Heart left ventricle (tissue), 16 donors: Measurements from ENCODE around the gene CR2. TPM values are rescaled to one million over a fixed set of nuclear protein-coding genes. Genes with fewer than 3 reads are reported as not detected.

Source experiments
- ATAC-seq, 4 donors: fragments of 200-7000 bp; cut with Tn5 transposase; one replicate each; pipeline ENCODE4 v1.9.1; 2020 to 2022; ENCODE audit warnings: moderate library complexity in 4 of 4, mild to moderate bottlenecking in 3 of 4, moderate number of reproducible peaks in 1 of 4
- DNase-seq, 5 donors: peaks; one replicate each; pipeline ENCODE4 v3.0.0-alpha.2; 2020
- H3K27ac ChIP-seq, 12 donors: fragments of 200-600 bp; sonication (generic) in 4 of 12; one replicate each; pipeline versions ENCODE4 v1.5.0 to v1.8.0; 2016 to 2022; ENCODE audit warnings: mild to moderate bottlenecking in 2 of 12
- H3K27me3 ChIP-seq, 9 donors: fragments of 200-600 bp; sonication (generic) in 2 of 9; one replicate each; pipeline versions ENCODE4 v1.5.1 to v1.8.0; 2016 to 2022; ENCODE audit warnings: mild to moderate bottlenecking in 3 of 9
- H3K36me3 ChIP-seq, 9 donors: fragments of 200-600 bp; sonication (generic) in 2 of 9; one replicate each; pipeline versions ENCODE4 v1.5.0 to v1.8.0; 2018 to 2022; ENCODE audit warnings: mild to moderate bottlenecking in 2 of 9
- H3K4me1 ChIP-seq, 12 donors: fragments of 200-600 bp; sonication (generic) in 4 of 12; one replicate each; pipeline versions ENCODE4 v1.5.0 to v1.8.0; 2016 to 2022; ENCODE audit warnings: mild to moderate bottlenecking in 3 of 12
- H3K4me3 ChIP-seq, 12 donors: fragments of 200-600 bp; sonication (generic) in 4 of 12; one replicate each; pipeline versions ENCODE4 v1.5.0 to v1.8.0; 2017 to 2022; ENCODE audit warnings: mild to moderate bottlenecking in 9 of 12, moderate library complexity in 4 of 12
- H3K9me3 ChIP-seq, 12 donors: fragments of 200-600 bp; sonication (generic) in 4 of 12; one replicate each; pipeline versions ENCODE4 v1.5.0 to v1.8.0; 2016 to 2022; ENCODE audit warnings: mild to moderate bottlenecking in 1 of 12
- CTCF ChIP-seq, 12 donors: fragments of 200-600 bp; sonication (generic) in 4 of 12; IDR thresholded peaks; one replicate each; pipeline versions ENCODE4 v1.5.0 to v1.8.0; 2018 to 2022; ENCODE audit warnings: antibody characterized with exemption in 12 of 12, mild to moderate bottlenecking in 5 of 12
- POLR2A ChIP-seq, 2 donors: fragments of 450-650 bp; IDR thresholded peaks; one replicate each; pipeline ENCODE4 v1.6.1; 2017; ENCODE audit warnings: antibody characterized with exemption in 2 of 2, mild to moderate bottlenecking in 2 of 2, moderate library complexity in 2 of 2
- WGBS, 4 donors: extraction: QIAGEN DNeasy Blood & Tissue Kit in 2 of 4; methylation state at CpG; one replicate each; pipeline versions ENCODE4 v1.1.5 to v1.1.7; 2013 to 2018; 5-methylcytosine and 5-hydroxymethylcytosine counted together
- intact Hi-C, 10 donors: fragments of 100-400 bp; cut with DNase I; formaldehyde crosslinking; loops; one replicate each; pipeline versions ENCODE4 v1.11.1 to v1.14.2; 2022
- polyA plus RNA-seq, 2 donors: library from polyadenylated mRNA; stranded (reverse); fragments of 200-250 nt; gene quantifications; one replicate each; pipeline ENCODE4 v1.2.3, GENCODE V29; 2013
- total RNA-seq, 9 donors: library from RNA; depleted of rRNA in 2 of 9; stranded (reverse); fragments of >200 nt in 2 of 9; fragmentation: NEBNext Ultra II Directional in 3 of 9; extraction: Animal tissue kit (Norgen Biotek cat#: 25700) in 3 of 9; gene quantifications; one replicate each; pipeline versions ENCODE4 v1.1.0 to v1.2.4, GENCODE V29; 2016 to 2023
- donor health status: ischemic (EF 13 %, LVEDD 7.1; RV severe dilation, severe dysfunction).
- donor health status: healthy with polysubstance abuse.
- donor health status: DM: no; HTN: yes; CAD: no.
- donor health status: DM: no; HTN: no; CAD: no.
- donor health status: ischemic (EF 25% LVEDD 6.9; RV normal size, moderate dysfunction).
- donor health status: ischemic (EF 25% LVEDD 5.7; RV mildly dilated, moderate dysfunction).
- donor health status: healthy.
- donor health status: DM: yes; HTN: yes; CAD: no.
- donor health status: ischemic (EF 35%, LVEDD 5.7; RV mildly dilated, moderate dysfunction).
- donor health status: nonischemic (EF 11% LVEDD 7.7; RV severe dilation, severe dysfunction).
- donor health status: DM: yes; HTN: yes; CAD: no.
- donor health status: PGD.
- donor health status: ischemic (EF 29% LVEDD 5.4; RV normal size, mild dysfunction).
- donor health status: nonischemic (EF 23%, LVEDD 6.1; RV moderate dilation, normal function).

The CR2 gene
- total and polyA plus RNA-seq, 11 donors: 0.03 to 0.09 TPM; not detected in 9

GRCh38 chr1:207463571-207463970, 9.4 kb downstream of the CR2 start:
- Histone ChIP-seq H3K36me3 (no peaks in the 10 kb centered on the region), H3K27me3 (peaks cover 0 to 30% (median 3%) of the 10 kb centered on the region in 9 donors), H3K27ac (no peak overlapping the region), H3K4me1 (no peaks in the 10 kb centered on the region), H3K9me3 (no peaks in the 10 kb centered on the region), H3K4me3 (no peak overlapping the region)
- ATAC-seq (no peak), DNase-seq (no peak)
- intact Hi-C loops: no loop called here
- TF ChIP-seq POLR2A (IDR thresholded peaks at IDR 0.05) (no peak), CTCF (IDR thresholded peaks at IDR 0.05) (no peak)
- WGBS, 4 donors: 73 to 86% (median 81%) methylated on average over 3 of the region's 3 CpGs

GRCh38 chr1:207470927-207471326, 16.8 kb downstream of the CR2 start:
- 80 to 90% (median 85%) methylated on average over 2 of the region's 2 CpGs for WGBS, 4 donors
- H3K9me3 ChIP-seq: no peaks in the 10 kb centered on the region
- ATAC-seq (no peak), DNase-seq (no peak)
- intact Hi-C loops: no loop called here
- H3K27me3 ChIP-seq: peaks cover 0 to 40% (median 3%) of the 10 kb centered on the region in 9 donors
- H3K4me3 ChIP-seq: no peak overlapping the region
- H3K27ac ChIP-seq: no peak overlapping the region
- no peaks in the 10 kb centered on the region for H3K36me3 ChIP-seq
- TF ChIP-seq POLR2A (IDR thresholded peaks at IDR 0.05): no peak
- no peak for TF ChIP-seq CTCF (IDR thresholded peaks at IDR 0.05)
- H3K4me1 ChIP-seq: no peaks in the 10 kb centered on the region

DNA sequence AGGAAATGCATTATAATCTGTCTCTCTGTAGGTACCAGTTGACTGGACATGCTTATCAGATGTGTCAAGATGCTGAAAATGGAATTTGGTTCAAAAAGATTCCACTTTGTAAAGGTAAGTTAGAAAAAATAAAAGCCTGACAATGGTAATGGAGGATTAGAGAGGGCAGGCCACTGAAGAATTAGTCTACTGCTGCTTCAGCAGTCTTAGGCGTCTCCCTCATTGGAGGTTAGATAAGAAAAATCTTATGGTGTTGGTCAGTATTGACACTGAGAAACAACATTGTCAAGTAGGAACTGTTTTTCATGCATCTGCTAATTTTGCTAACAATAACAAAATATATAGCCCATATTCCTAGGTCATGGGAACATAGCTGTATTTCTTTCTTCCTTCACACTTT, 20.1 kb downstream of the CR2 start:
- DNase-seq (no peak), ATAC-seq (no peak)
- intact Hi-C loops: no loop called here
- Histone ChIP-seq H3K4me1 (no peaks in the 10 kb centered on the region), H3K4me3 (no peak overlapping the region), H3K27ac (no peak overlapping the region), H3K9me3 (no peaks in the 10 kb centered on the region), H3K27me3 (peaks cover 0 to 37% (median 0%) of the 10 kb centered on the region in 9 donors), H3K36me3 (no peaks in the 10 kb centered on the region)
- TF ChIP-seq POLR2A (IDR thresholded peaks at IDR 0.05): no peak
- no peak for TF ChIP-seq CTCF (IDR thresholded peaks at IDR 0.05)
- 75 to 91% (median 88%) methylated on average over 1 of the region's 1 CpG for WGBS, 4 donors

- TF ChIP-seq CTCF (IDR thresholded peaks at IDR 0.05) (no peak), POLR2A (IDR thresholded peaks at IDR 0.05) (no peak)
- intact Hi-C loops: no loop called here
- 82 to 91% (median 89%) methylated on average over 3 of the region's 3 CpGs for WGBS, 4 donors
- Histone ChIP-seq H3K4me1 (no peaks in the 10 kb centered on the region), H3K27ac (no peak overlapping the region), H3K36me3 (no peaks in the 10 kb centered on the region), H3K4me3 (no peak overlapping the region), H3K9me3 (no peaks in the 10 kb centered on the region), H3K27me3 (peaks cover 0 to 26% (median 0%) of the 10 kb centered on the region in 9 donors)
- ATAC-seq (no peak), DNase-seq (no peak)
Measured at GRCh38 chr1:207486198-207486597, 32.1 kb downstream of the CR2 start.
